Measurements from ENCODE around the gene THSD4.

GRCh38 chr15:71746719-71747118 lies 631.4 kb downstream of the THSD4 start:
- no peak for TF ChIP-seq POLR2AphosphoS5 (IDR thresholded peaks at IDR 0.05; ENCODE audit: low read depth, low read length)
- no peak for TF ChIP-seq POLR2A (IDR thresholded peaks at IDR 0.05; ENCODE audit: low read depth, low read length)
